Ovary (tissue), 3 donors: ENCODE results near the gene DNAJB8.

Experiments used
- CTCF ChIP-seq, 3 donors: fragments of 450-650 bp in 2 of 3; fragments of 200-600 bp in 1 of 3; IDR thresholded peaks; one replicate each; pipeline versions ENCODE4 v1.5.1 to v1.8.0; 2016 to 2022; ENCODE audit warnings: antibody characterized with exemption in 3 of 3, mild to moderate bottlenecking in 1 of 3
- EP300 ChIP-seq: sonication (generic); formaldehyde crosslinking; IDR thresholded peaks from one replicate; pipeline ENCODE4 v1.6.1; 2017; ENCODE audit warnings: antibody characterized with exemption
- POLR2A ChIP-seq: fragments of 450-650 bp; IDR thresholded peaks from one replicate; pipeline ENCODE4 v1.6.1; 2017; ENCODE audit warnings: antibody characterized with exemption, mild to moderate bottlenecking, moderate library complexity
- donor health status: DM: no; HTN: no; CAD: no.

- TF ChIP-seq POLR2A, result no peak
- TF ChIP-seq CTCF (IDR thresholded peaks at IDR 0.05), result no peak
- no peak for TF ChIP-seq EP300
These were observed 37.4 kb downstream of the DNAJB8 start for GRCh38 chr3:128429275-128429674.
